Dedifferentiated amniotic fluid mesenchymal stem cell (primary cell): ENCODE results near the gene ST3GAL2.
"Not testable (repeated sequence)": the region's sequence is repeated elsewhere in the genome, so short reads cannot be mapped to it uniquely, and the experiment has no call there.

ENCODE experiments used
- DNase-seq: peaks from one replicate; pipeline ENCODE4 v3.0.0-alpha.2; 2016; ENCODE audit errors: extremely low spot score

Gene ST3GAL2

DNA sequence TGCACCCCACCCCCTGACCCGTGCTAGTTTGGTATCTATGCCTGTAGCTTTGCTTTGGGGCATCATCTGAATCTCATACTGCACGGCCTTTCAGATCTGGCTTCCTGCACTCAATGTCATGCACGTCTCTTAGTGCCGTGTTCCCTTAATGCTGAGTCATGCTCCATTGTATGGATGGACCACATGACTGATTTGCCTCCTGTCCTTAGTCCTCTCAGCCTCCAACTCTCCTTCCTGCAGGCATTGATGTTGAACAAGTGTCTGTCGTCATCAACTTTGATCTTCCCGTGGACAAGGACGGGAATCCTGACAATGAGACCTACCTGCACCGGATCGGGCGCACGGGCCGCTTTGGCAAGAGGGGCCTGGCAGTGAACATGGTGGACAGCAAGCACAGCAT, 106.2 kb downstream of the ST3GAL2 start:
- not testable (repeated sequence) for DNase-seq

- DNase-seq: no peak
Observed at GRCh38 chr16:70331588-70332358, 107.1 kb downstream of the ST3GAL2 start.

DNA sequence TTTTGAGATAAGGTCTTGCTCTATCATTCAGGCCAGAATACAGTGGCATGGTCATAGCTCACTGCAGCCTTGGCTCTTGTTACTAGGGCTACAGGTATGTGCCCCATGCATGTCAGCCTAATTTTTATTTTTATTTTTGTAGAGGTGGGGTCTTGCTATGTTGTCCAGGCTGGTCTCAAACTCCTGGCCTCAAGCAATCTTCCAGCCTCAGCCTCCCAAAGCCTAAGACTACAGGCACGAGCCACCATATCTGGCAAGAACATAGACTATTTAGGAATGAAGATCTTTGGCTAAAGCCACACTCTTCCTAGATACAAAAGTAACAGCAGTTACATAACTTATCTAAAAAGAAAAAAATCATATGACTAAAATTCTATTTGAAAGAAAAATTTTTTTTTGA, 107.8 kb downstream of the ST3GAL2 start:
- no peak for DNase-seq
